Measurements from ENCODE around the gene ATP5F1D. TPM values are rescaled to one million over a fixed set of nuclear protein-coding genes. Genes with fewer than 3 reads are reported as not detected.

The ATP5F1D gene
- total and polyA plus RNA-seq, 2 of the 13 experiments (the other 11 are each of a cell fraction or from before 2014, with no cell fraction given) = 39.4 to 78.7 TPM

DNA sequence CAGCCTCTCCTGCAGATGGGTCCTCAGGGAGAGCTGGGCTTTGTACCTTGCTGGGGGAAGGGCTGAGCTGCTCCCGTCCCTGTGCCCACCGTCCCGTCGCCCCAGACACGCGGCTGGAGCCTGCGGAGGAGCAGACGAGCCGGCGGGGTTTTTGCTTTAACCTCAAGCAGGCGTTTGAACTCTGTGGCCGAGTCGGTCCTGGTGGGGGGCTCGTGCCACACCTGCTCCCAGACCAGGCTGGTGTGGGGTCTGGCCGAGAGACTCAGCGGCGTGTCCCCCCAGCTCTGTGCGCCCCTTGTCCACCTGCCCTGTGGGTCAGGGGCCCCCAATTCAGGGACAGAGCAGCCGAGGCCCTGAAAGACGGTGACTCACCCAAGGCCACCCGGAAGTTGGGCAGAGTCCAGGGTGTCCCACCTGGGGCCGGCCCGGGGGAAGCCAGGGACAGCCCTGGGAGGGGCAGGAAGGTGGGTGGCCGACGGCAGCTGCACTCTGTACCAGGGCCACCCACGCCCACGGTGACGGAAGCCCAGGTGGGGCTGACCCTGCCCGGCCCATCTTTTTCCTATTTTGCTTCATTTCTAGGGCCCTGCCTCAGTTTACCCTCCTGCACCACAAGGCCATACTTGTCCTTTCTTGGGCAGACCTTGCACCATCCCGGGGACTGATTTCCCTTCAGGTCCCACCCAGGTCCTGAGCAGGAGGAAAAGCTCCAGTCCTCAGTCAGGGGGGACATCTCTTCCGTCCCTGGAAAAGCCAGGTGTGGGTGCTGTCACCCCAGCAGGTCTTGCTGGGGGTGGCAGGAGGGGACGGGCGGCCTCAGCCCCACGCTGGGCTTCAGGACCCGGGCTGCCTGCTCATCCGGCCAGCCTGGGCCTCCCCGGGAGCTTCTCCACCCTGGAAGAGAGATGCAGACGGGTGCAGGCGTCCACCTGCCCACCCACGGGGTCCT, 49.4 kb downstream of the ATP5F1D start (continued):
- TF ChIP-seq EP300 (IDR thresholded peaks at IDR 0.05; ENCODE audit: low read depth in 2 of 2, low read length in 2 of 2) (peak; percentile 57 to 79; a peak in 2 of 4 replicates), EP300 (CRISPR knock-in tag; IDR thresholded peaks at IDR 0.05; ENCODE audit: borderline replicate concordance) (peak; percentile 81), ZSCAN30 (CRISPR knock-in tag; IDR thresholded peaks at IDR 0.05) (0 out of 2 replicates have a peak, but pooled peaks have one; percentile 53), KDM1A (CRISPR knock-in tag; IDR thresholded peaks at IDR 0.05) (0 out of 2 replicates have a peak, but pooled peaks have one; percentile 27), ZNF205 (CRISPR knock-in tag; IDR thresholded peaks at IDR 0.05) (0 out of 2 replicates have a peak, but pooled peaks have one; percentile 48), NFKBIZ (CRISPR knock-in tag; IDR thresholded peaks at IDR 0.05) (peak; percentile 84; the same call in 1 of the 2 replicates), ZNF17 (CRISPR knock-in tag; IDR thresholded peaks at IDR 0.05) (no peak), ASH2L (IDR thresholded peaks at IDR 0.05; ENCODE audit: insufficient read length, low read depth, low read length) (peak; percentile 61), ZFP37 (CRISPR knock-in tag; IDR thresholded peaks at IDR 0.05; ENCODE audit: borderline replicate concordance) (peak; percentile 81; the same call in 1 of the 2 replicates), ZNF777 (CRISPR knock-in tag; IDR thresholded peaks at IDR 0.05) (0 out of 2 replicates have a peak, but pooled peaks have one; percentile 30), ZBTB8A (CRISPR knock-in tag; IDR thresholded peaks at IDR 0.05; ENCODE audit: borderline replicate concordance, low read depth) (no peak), ZNF564 (CRISPR knock-in tag; IDR thresholded peaks at IDR 0.05) (peak; percentile 64; the same call in 1 of the 2 replicates)
- TF ChIP-seq, protein P1, sequence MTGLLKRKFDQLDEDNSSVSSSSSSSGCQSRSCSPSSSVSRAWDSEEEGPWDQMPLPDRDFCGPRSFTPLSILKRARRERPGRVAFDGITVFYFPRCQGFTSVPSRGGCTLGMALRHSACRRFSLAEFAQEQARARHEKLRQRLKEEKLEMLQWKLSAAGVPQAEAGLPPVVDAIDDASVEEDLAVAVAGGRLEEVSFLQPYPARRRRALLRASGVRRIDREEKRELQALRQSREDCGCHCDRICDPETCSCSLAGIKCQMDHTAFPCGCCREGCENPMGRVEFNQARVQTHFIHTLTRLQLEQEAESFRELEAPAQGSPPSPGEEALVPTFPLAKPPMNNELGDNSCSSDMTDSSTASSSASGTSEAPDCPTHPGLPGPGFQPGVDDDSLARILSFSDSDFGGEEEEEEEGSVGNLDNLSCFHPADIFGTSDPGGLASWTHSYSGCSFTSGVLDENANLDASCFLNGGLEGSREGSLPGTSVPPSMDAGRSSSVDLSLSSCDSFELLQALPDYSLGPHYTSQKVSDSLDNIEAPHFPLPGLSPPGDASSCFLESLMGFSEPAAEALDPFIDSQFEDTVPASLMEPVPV (CRISPR knock-in tag; IDR thresholded peaks at IDR 0.05) = 0 out of 2 replicates have a peak, but pooled peaks have one; percentile 17
- TF ChIP-seq, protein P2, sequence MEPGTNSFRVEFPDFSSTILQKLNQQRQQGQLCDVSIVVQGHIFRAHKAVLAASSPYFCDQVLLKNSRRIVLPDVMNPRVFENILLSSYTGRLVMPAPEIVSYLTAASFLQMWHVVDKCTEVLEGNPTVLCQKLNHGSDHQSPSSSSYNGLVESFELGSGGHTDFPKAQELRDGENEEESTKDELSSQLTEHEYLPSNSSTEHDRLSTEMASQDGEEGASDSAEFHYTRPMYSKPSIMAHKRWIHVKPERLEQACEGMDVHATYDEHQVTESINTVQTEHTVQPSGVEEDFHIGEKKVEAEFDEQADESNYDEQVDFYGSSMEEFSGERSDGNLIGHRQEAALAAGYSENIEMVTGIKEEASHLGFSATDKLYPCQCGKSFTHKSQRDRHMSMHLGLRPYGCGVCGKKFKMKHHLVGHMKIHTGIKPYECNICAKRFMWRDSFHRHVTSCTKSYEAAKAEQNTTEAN (CRISPR knock-in tag; conservative IDR thresholded peaks at IDR 0.05) = peak; percentile 78; the same call in 1 of the 2 replicates
- TF ChIP-seq, protein P3, sequence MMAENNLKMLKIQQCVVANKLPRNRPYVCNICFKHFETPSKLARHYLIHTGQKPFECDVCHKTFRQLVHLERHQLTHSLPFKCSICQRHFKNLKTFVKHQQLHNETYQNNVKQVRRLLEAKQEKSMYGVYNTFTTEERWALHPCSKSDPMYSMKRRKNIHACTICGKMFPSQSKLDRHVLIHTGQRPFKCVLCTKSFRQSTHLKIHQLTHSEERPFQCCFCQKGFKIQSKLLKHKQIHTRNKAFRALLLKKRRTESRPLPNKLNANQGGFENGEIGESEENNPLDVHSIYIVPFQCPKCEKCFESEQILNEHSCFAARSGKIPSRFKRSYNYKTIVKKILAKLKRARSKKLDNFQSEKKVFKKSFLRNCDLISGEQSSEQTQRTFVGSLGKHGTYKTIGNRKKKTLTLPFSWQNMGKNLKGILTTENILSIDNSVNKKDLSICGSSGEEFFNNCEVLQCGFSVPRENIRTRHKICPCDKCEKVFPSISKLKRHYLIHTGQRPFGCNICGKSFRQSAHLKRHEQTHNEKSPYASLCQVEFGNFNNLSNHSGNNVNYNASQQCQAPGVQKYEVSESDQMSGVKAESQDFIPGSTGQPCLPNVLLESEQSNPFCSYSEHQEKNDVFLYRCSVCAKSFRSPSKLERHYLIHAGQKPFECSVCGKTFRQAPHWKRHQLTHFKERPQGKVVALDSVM (CRISPR knock-in tag; IDR thresholded peaks at IDR 0.05) = peak; percentile 62
- TF ChIP-seq, protein P4, sequence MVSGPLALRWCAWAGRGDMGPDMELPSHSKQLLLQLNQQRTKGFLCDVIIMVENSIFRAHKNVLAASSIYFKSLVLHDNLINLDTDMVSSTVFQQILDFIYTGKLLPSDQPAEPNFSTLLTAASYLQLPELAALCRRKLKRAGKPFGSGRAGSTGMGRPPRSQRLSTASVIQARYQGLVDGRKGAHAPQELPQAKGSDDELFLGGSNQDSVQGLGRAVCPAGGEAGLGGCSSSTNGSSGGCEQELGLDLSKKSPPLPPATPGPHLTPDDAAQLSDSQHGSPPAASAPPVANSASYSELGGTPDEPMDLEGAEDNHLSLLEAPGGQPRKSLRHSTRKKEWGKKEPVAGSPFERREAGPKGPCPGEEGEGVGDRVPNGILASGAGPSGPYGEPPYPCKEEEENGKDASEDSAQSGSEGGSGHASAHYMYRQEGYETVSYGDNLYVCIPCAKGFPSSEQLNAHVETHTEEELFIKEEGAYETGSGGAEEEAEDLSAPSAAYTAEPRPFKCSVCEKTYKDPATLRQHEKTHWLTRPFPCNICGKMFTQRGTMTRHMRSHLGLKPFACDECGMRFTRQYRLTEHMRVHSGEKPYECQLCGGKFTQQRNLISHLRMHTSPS (CRISPR knock-in tag; IDR thresholded peaks at IDR 0.05; ENCODE audit: low read depth) = peak; percentile 76
- TF ChIP-seq, protein P5, sequence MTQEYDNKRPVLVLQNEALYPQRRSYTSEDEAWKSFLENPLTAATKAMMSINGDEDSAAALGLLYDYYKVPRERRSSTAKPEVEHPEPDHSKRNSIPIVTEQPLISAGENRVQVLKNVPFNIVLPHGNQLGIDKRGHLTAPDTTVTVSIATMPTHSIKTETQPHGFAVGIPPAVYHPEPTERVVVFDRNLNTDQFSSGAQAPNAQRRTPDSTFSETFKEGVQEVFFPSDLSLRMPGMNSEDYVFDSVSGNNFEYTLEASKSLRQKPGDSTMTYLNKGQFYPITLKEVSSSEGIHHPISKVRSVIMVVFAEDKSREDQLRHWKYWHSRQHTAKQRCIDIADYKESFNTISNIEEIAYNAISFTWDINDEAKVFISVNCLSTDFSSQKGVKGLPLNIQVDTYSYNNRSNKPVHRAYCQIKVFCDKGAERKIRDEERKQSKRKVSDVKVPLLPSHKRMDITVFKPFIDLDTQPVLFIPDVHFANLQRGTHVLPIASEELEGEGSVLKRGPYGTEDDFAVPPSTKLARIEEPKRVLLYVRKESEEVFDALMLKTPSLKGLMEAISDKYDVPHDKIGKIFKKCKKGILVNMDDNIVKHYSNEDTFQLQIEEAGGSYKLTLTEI (CRISPR knock-in tag; conservative IDR thresholded peaks at IDR 0.05) = no peak

Data from HepG2 (cell line).